Fibroblast of skin of right quadriceps (primary cell): Measurements from ENCODE around the gene PCSK5.

Experiments used
- DNase-seq: peaks from one replicate; pipeline ENCODE4 v3.0.0-alpha.2; 2013

PCSK5 gene

GRCh38 chr9:76371901-76372300 lies 481.4 kb downstream of the PCSK5 start:
- peak; percentile 86 for DNase-seq

GRCh38 chr9:76372336-76372735 lies 481.9 kb downstream of the PCSK5 start:
- no peak for DNase-seq

- peak; percentile 44 for DNase-seq
Measured at GRCh38 chr9:76373173-76373783, 482.8 kb downstream of the PCSK5 start.

GRCh38 chr9:76373784-76374474 lies 483.5 kb downstream of the PCSK5 start:
- DNase-seq: no peak

- DNase-seq: peak; percentile 85
Measured at GRCh38 chr9:76374783-76375559, 484.5 kb downstream of the PCSK5 start.

- DNase-seq: no peak
Measured at GRCh38 chr9:76377791-76378190, 487.3 kb downstream of the PCSK5 start.

- DNase-seq: no peak
Measured at GRCh38 chr9:76378367-76379073, 488.0 kb downstream of the PCSK5 start.

- DNase-seq: no peak
Measured at GRCh38 chr9:76379494-76379893, 489.0 kb downstream of the PCSK5 start.

- DNase-seq: no peak
Measured at GRCh38 chr9:76390656-76391055, 500.2 kb downstream of the PCSK5 start.

- peak; percentile 93 for DNase-seq
Measured at GRCh38 chr9:76394195-76394959, 503.9 kb downstream of the PCSK5 start, which contains the start of gene RFK. Gene RFK (minus strand): TSS chr9:76394426. CDS start chr9:76394171, 255 bp downstream.

GRCh38 chr9:76394960-76395252 lies 504.4 kb downstream of the PCSK5 start:
- no peak for DNase-seq

- no peak for DNase-seq
Measured at GRCh38 chr9:76395381-76395780, 504.9 kb downstream of the PCSK5 start.

GRCh38 chr9:76396144-76396543 lies 505.7 kb downstream of the PCSK5 start:
- DNase-seq: no peak

- no peak for DNase-seq
Measured at GRCh38 chr9:76396597-76396996, 506.1 kb downstream of the PCSK5 start.

GRCh38 chr9:76399856-76400255 lies 509.4 kb downstream of the PCSK5 start:
- no peak for DNase-seq

GRCh38 chr9:76400534-76401096 lies 510.1 kb downstream of the PCSK5 start:
- no peak for DNase-seq

- DNase-seq: peak; percentile 16
Measured at GRCh38 chr9:76401176-76401575, 510.7 kb downstream of the PCSK5 start.

GRCh38 chr9:76401580-76402354 lies 511.3 kb downstream of the PCSK5 start:
- peak; percentile 46 for DNase-seq

GRCh38 chr9:76403352-76403751 lies 512.9 kb downstream of the PCSK5 start:
- peak; percentile 83 for DNase-seq

GRCh38 chr9:76404401-76404800 lies 513.9 kb downstream of the PCSK5 start:
- DNase-seq: no peak

- DNase-seq: no peak
Measured at GRCh38 chr9:76405340-76405739, 514.9 kb downstream of the PCSK5 start.
